ENCODE results near the gene PDSS2.
"Not testable (repeated sequence)": the region's sequence is repeated elsewhere in the genome, so short reads cannot be mapped to it uniquely, and the experiment has no call there.

PDSS2 gene

DNA sequence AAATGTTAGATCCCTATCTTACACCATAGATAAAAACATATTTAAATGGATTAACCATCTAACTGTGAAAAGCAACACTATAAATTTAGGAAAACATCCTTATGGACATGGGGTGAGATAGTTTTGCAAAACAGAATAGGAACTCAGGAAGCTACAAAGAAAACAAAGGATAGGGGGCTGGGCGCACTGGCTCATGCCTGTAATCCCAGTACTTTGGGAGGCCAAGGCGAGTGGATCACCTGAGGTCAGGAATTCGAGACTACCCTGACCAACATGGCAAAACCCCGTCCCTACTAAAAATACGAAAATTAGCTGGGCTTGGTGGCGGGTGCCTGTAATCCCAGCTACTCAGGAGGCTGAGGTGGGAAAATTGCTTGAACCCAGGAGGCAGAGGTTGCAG lies 173.7 kb downstream of the PDSS2 start:
- H3K4me1 ChIP-seq (ENCODE audit: control insufficient read depth in 5 of 5, insufficient read depth in 5 of 5, low read length in 5 of 5); H3K27ac ChIP-seq (ENCODE audit: low read depth, low read length); H3K4me3 ChIP-seq (ENCODE audit: low read depth in 1 of 5, low read length in 5 of 5); H3K9ac ChIP-seq (ENCODE audit: low read length in 5 of 5); H3K9me3 ChIP-seq (ENCODE audit: control insufficient read depth in 5 of 5, low read length in 5 of 5); H3K27me3 ChIP-seq (ENCODE audit: control insufficient read depth in 5 of 5, insufficient read depth in 4 of 5, low read length in 5 of 5); H3K36me3 ChIP-seq (ENCODE audit: control insufficient read depth in 5 of 5, insufficient read depth in 5 of 5, low read length in 5 of 5): not testable (repeated sequence)

GRCh38 chr6:107284805-107285204 lies 174.6 kb downstream of the PDSS2 start:
- no peak overlapping the region for H3K9ac ChIP-seq (ENCODE audit: low read length in 5 of 5)
- no peaks in the 10 kb centered on the region for H3K9me3 ChIP-seq (ENCODE audit: control insufficient read depth in 5 of 5, low read length in 5 of 5)
- no peaks in the 10 kb centered on the region for H3K4me1 ChIP-seq (ENCODE audit: control insufficient read depth in 5 of 5, insufficient read depth in 5 of 5, low read length in 5 of 5)
- no peak overlapping the region for H3K4me3 ChIP-seq (ENCODE audit: low read depth in 1 of 5, low read length in 5 of 5)
- no peaks in the 10 kb centered on the region for H3K36me3 ChIP-seq (ENCODE audit: control insufficient read depth in 5 of 5, insufficient read depth in 5 of 5, low read length in 5 of 5)
- no peak overlapping the region for H3K27ac ChIP-seq (ENCODE audit: low read depth, low read length)
- no peaks in the 10 kb centered on the region for H3K27me3 ChIP-seq (ENCODE audit: control insufficient read depth in 5 of 5, insufficient read depth in 4 of 5, low read length in 5 of 5)

GRCh38 chr6:107280791-107281190 lies 178.6 kb downstream of the PDSS2 start:
- Histone ChIP-seq H3K27ac (ENCODE audit: low read depth, low read length) (no peak overlapping the region), H3K36me3 (ENCODE audit: control insufficient read depth in 5 of 5, insufficient read depth in 5 of 5, low read length in 5 of 5) (no peaks in the 10 kb centered on the region), H3K9ac (ENCODE audit: low read length in 5 of 5) (no peak overlapping the region), H3K4me3 (ENCODE audit: low read depth in 1 of 5, low read length in 5 of 5) (no peak overlapping the region), H3K27me3 (ENCODE audit: control insufficient read depth in 5 of 5, insufficient read depth in 4 of 5, low read length in 5 of 5) (no peaks in the 10 kb centered on the region), H3K4me1 (ENCODE audit: control insufficient read depth in 5 of 5, insufficient read depth in 5 of 5, low read length in 5 of 5) (no peaks in the 10 kb centered on the region), H3K9me3 (ENCODE audit: control insufficient read depth in 5 of 5, low read length in 5 of 5) (no peaks in the 10 kb centered on the region)

DNA sequence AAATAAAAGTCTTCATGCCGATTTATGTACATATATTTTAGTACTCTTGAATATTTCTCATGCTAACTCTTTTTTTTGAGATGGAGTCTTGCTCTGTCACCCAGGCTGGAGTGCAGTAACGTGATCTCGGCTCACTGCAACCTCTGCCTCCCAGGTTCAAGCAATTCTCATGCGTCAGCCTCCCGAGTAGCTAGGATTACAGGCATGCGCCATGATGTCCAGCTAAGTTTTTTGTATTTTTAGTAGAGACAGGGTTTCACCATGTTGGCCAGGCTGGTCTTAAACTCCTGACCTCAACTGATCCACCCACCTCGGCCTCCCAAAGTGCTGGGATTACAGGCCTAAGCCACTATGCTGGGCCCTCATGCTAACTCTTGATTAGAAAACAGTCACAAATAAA lies 179.4 kb downstream of the PDSS2 start:
- H3K27ac ChIP-seq (ENCODE audit: low read depth, low read length), result not testable (repeated sequence)

GRCh38 chr6:107275330-107275865 lies 184.0 kb downstream of the PDSS2 start:
- no peaks in the 10 kb centered on the region for H3K4me1 ChIP-seq (ENCODE audit: control insufficient read depth in 5 of 5, insufficient read depth in 5 of 5, low read length in 5 of 5)
- no peak overlapping the region for H3K9ac ChIP-seq (ENCODE audit: low read length in 5 of 5)
- H3K27ac ChIP-seq (ENCODE audit: low read depth, low read length), result no peak overlapping the region
- peaks cover 0 to 2% (median 0%) of the 10 kb centered on the region in 5 donors for H3K36me3 ChIP-seq (ENCODE audit: control insufficient read depth in 5 of 5, insufficient read depth in 5 of 5, low read length in 5 of 5)
- H3K27me3 ChIP-seq (ENCODE audit: control insufficient read depth in 5 of 5, insufficient read depth in 4 of 5, low read length in 5 of 5), result no peaks in the 10 kb centered on the region
- H3K4me3 ChIP-seq (ENCODE audit: low read depth in 1 of 5, low read length in 5 of 5), result no peak overlapping the region
- H3K9me3 ChIP-seq (ENCODE audit: control insufficient read depth in 5 of 5, low read length in 5 of 5), result no peaks in the 10 kb centered on the region

More for the DNA sequence above, 179.4 kb downstream of the PDSS2 start:
- H3K9me3 ChIP-seq (ENCODE audit: control insufficient read depth in 5 of 5, low read length in 5 of 5); H3K4me1 ChIP-seq (ENCODE audit: control insufficient read depth in 5 of 5, insufficient read depth in 5 of 5, low read length in 5 of 5); H3K36me3 ChIP-seq (ENCODE audit: control insufficient read depth in 5 of 5, insufficient read depth in 5 of 5, low read length in 5 of 5); H3K27me3 ChIP-seq (ENCODE audit: control insufficient read depth in 5 of 5, insufficient read depth in 4 of 5, low read length in 5 of 5); H3K9ac ChIP-seq (ENCODE audit: low read length in 5 of 5); H3K4me3 ChIP-seq (ENCODE audit: low read depth in 1 of 5, low read length in 5 of 5): not testable (repeated sequence)

- peaks cover 0 to 2% (median 0%) of the 10 kb centered on the region in 5 donors for H3K36me3 ChIP-seq (ENCODE audit: control insufficient read depth in 5 of 5, insufficient read depth in 5 of 5, low read length in 5 of 5)
Observed at GRCh38 chr6:107274288-107274687, 185.1 kb downstream of the PDSS2 start.

GRCh38 chr6:107272246-107272645 lies 187.1 kb downstream of the PDSS2 start:
- Histone ChIP-seq H3K9me3 (ENCODE audit: control insufficient read depth in 5 of 5, low read length in 5 of 5) (no peaks in the 10 kb centered on the region), H3K27ac (ENCODE audit: low read depth, low read length) (no peak overlapping the region), H3K36me3 (ENCODE audit: control insufficient read depth in 5 of 5, insufficient read depth in 5 of 5, low read length in 5 of 5) (peaks cover 0 to 2% (median 0%) of the 10 kb centered on the region in 5 donors), H3K9ac (ENCODE audit: low read length in 5 of 5) (no peak overlapping the region), H3K4me1 (ENCODE audit: control insufficient read depth in 5 of 5, insufficient read depth in 5 of 5, low read length in 5 of 5) (no peaks in the 10 kb centered on the region), H3K27me3 (ENCODE audit: control insufficient read depth in 5 of 5, insufficient read depth in 4 of 5, low read length in 5 of 5) (no peaks in the 10 kb centered on the region), H3K4me3 (ENCODE audit: low read depth in 1 of 5, low read length in 5 of 5) (no peak overlapping the region)

More at GRCh38 chr6:107274288-107274687, 185.1 kb downstream of the PDSS2 start:
- H3K4me1 ChIP-seq (ENCODE audit: control insufficient read depth in 5 of 5, insufficient read depth in 5 of 5, low read length in 5 of 5), result no peaks in the 10 kb centered on the region
- no peak overlapping the region for H3K4me3 ChIP-seq (ENCODE audit: low read depth in 1 of 5, low read length in 5 of 5)
- no peak overlapping the region for H3K27ac ChIP-seq (ENCODE audit: low read depth, low read length)
- no peaks in the 10 kb centered on the region for H3K27me3 ChIP-seq (ENCODE audit: control insufficient read depth in 5 of 5, insufficient read depth in 4 of 5, low read length in 5 of 5)
- no peaks in the 10 kb centered on the region for H3K9me3 ChIP-seq (ENCODE audit: control insufficient read depth in 5 of 5, low read length in 5 of 5)
- no peak overlapping the region for H3K9ac ChIP-seq (ENCODE audit: low read length in 5 of 5)

DNA sequence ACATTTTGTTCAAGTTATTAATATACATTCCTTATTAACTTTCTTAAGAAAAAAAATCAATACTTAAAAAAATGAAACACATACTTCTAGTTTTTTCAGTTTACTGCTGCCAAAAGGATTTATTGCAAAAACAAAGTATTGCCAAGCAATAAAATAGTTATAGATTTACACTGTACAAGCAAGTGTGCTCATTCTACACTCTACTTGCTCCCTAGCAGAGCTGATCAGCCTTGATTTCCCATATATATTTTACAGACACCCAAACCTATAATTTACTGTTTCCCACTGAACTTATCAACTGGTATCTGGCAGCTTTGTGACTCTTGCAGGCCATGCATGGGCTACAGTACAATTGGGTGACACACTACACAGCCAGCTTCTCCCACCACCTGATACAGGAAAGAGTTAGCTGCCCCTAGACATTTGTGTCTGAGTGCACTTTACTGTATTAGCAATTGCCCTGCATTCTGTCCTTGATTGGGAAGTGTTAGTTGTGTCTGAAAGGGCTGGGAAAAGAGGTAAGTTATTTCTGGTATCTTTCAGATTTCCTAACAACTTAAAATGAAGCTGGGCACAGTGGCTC lies 188.1 kb downstream of the PDSS2 start:
- Histone ChIP-seq H3K4me1 (ENCODE audit: control insufficient read depth in 5 of 5, insufficient read depth in 5 of 5, low read length in 5 of 5) (no peaks in the 10 kb centered on the region), H3K4me3 (ENCODE audit: low read depth in 1 of 5, low read length in 5 of 5) (no peak overlapping the region), H3K27me3 (ENCODE audit: control insufficient read depth in 5 of 5, insufficient read depth in 4 of 5, low read length in 5 of 5) (no peaks in the 10 kb centered on the region), H3K27ac (ENCODE audit: low read depth, low read length) (no peak overlapping the region), H3K9ac (ENCODE audit: low read length in 5 of 5) (no peak overlapping the region), H3K36me3 (ENCODE audit: control insufficient read depth in 5 of 5, insufficient read depth in 5 of 5, low read length in 5 of 5) (peaks cover 0 to 2% (median 0%) of the 10 kb centered on the region in 5 donors), H3K9me3 (ENCODE audit: control insufficient read depth in 5 of 5, low read length in 5 of 5) (no peaks in the 10 kb centered on the region)

DNA sequence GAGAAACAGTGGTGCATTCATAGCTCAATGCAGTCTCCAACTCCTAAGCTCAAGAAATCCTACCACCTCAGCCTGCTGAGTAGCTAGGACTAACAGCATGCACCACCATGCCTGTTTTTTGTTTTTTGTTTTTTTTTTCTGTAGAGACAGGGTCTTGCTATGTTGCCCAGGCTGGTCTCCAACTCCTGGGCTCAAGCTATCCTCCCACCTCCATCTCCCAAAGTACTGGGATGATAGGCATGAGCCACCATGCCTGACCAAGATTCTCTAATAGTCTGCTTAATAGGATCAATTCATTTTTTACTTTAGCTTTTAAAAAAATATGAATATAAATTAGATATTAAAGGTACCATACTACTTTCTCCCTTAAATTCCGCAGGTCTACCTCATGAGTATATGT lies 191.7 kb downstream of the PDSS2 start:
- Histone ChIP-seq H3K4me3 (ENCODE audit: low read depth in 1 of 5, low read length in 5 of 5) (no peak overlapping the region), H3K4me1 (ENCODE audit: control insufficient read depth in 5 of 5, insufficient read depth in 5 of 5, low read length in 5 of 5) (no peaks in the 10 kb centered on the region), H3K36me3 (ENCODE audit: control insufficient read depth in 5 of 5, insufficient read depth in 5 of 5, low read length in 5 of 5) (peaks cover 0 to 2% (median 0%) of the 10 kb centered on the region in 5 donors), H3K9me3 (ENCODE audit: control insufficient read depth in 5 of 5, low read length in 5 of 5) (no peaks in the 10 kb centered on the region), H3K9ac (ENCODE audit: low read length in 5 of 5) (no peak overlapping the region), H3K27ac (ENCODE audit: low read depth, low read length) (no peak overlapping the region), H3K27me3 (ENCODE audit: control insufficient read depth in 5 of 5, insufficient read depth in 4 of 5, low read length in 5 of 5) (no peaks in the 10 kb centered on the region)

- Histone ChIP-seq H3K36me3 (ENCODE audit: control insufficient read depth in 5 of 5, insufficient read depth in 5 of 5, low read length in 5 of 5) (peaks cover 0 to 2% (median 0%) of the 10 kb centered on the region in 5 donors), H3K9ac (ENCODE audit: low read length in 5 of 5) (no peak overlapping the region), H3K27ac (ENCODE audit: low read depth, low read length) (no peak overlapping the region), H3K27me3 (ENCODE audit: control insufficient read depth in 5 of 5, insufficient read depth in 4 of 5, low read length in 5 of 5) (no peaks in the 10 kb centered on the region), H3K9me3 (ENCODE audit: control insufficient read depth in 5 of 5, low read length in 5 of 5) (no peaks in the 10 kb centered on the region), H3K4me3 (ENCODE audit: low read depth in 1 of 5, low read length in 5 of 5) (no peak overlapping the region), H3K4me1 (ENCODE audit: control insufficient read depth in 5 of 5, insufficient read depth in 5 of 5, low read length in 5 of 5) (no peaks in the 10 kb centered on the region)
Observed at GRCh38 chr6:107267006-107267405, 192.4 kb downstream of the PDSS2 start.
